KOPT-K1 (cell line): ENCODE data around the gene THYN1.
"Not testable (repeated sequence)": the region's sequence is repeated elsewhere in the genome, so short reads cannot be mapped to it uniquely, and the experiment has no call there.

Source experiments
- H3K27ac ChIP-seq: fragments of 200-600 bp; sonication (generic); 2 replicates; pipeline ENCODE4 v1.5.1; 2016; ENCODE audit warnings: antibody characterized with exemption, mild to moderate bottlenecking, low read depth, low read length; ENCODE audit not compliant: poor library complexity, severe bottlenecking
- H3K36me3 ChIP-seq: fragments of 200-600 bp; sonication (generic); 2 replicates; pipeline ENCODE4 v1.5.1; 2017; ENCODE audit warnings: antibody characterized with exemption, mild to moderate bottlenecking, low read length, moderate library complexity; ENCODE audit not compliant: insufficient read depth
- H3K9me3 ChIP-seq: fragments of 200-600 bp; sonication (generic); 2 replicates; pipeline ENCODE4 v1.5.1; 2017; ENCODE audit warnings: antibody characterized with exemption, low read length, mild to moderate bottlenecking; ENCODE audit not compliant: insufficient read depth, poor library complexity, severe bottlenecking

Gene THYN1

GRCh38 chr11:134264966-134265764 lies 12.0 kb upstream of the THYN1 start:
- peaks cover 38% of the 10 kb centered on the region for H3K36me3 ChIP-seq
- H3K27ac ChIP-seq = no peak overlapping the region

GRCh38 chr11:134261626-134262488 lies 8.7 kb upstream of the THYN1 start:
- no peaks in the 10 kb centered on the region for H3K9me3 ChIP-seq
- H3K36me3 ChIP-seq = peaks cover 64% of the 10 kb centered on the region
- H3K27ac ChIP-seq = no peak overlapping the region

More at GRCh38 chr11:134264966-134265764, 12.0 kb upstream of the THYN1 start:
- no peaks in the 10 kb centered on the region for H3K9me3 ChIP-seq

GRCh38 chr11:134260983-134261382 lies 7.8 kb upstream of the THYN1 start:
- Histone ChIP-seq H3K36me3 (peaks cover 66% of the 10 kb centered on the region), H3K27ac (no peak overlapping the region), H3K9me3 (no peaks in the 10 kb centered on the region)

GRCh38 chr11:134260503-134260902 lies 7.4 kb upstream of the THYN1 start:
- peak overlapping the region; percentile 39 for H3K27ac ChIP-seq
- H3K36me3 ChIP-seq = peaks cover 66% of the 10 kb centered on the region
- H3K9me3 ChIP-seq = no peaks in the 10 kb centered on the region

GRCh38 chr11:134258577-134258976 lies 5.4 kb upstream of the THYN1 start:
- H3K9me3 ChIP-seq = no peaks in the 10 kb centered on the region
- H3K36me3 ChIP-seq = peaks cover 56% of the 10 kb centered on the region
- no peak overlapping the region for H3K27ac ChIP-seq

GRCh38 chr11:134257101-134257500 lies 3.9 kb upstream of the THYN1 start:
- Histone ChIP-seq H3K27ac (no peak overlapping the region), H3K9me3 (no peaks in the 10 kb centered on the region), H3K36me3 (peaks cover 42% of the 10 kb centered on the region)

- not testable (repeated sequence) for H3K27ac ChIP-seq, H3K9me3 ChIP-seq
- H3K36me3 ChIP-seq = peaks cover 42% of the 10 kb centered on the region
Measured at GRCh38 chr11:134255184-134255561, 2.0 kb upstream of the THYN1 start.

GRCh38 chr11:134254433-134255183 lies 1.5 kb upstream of the THYN1 start:
- Histone ChIP-seq H3K27ac (no peak overlapping the region), H3K9me3 (no peaks in the 10 kb centered on the region), H3K36me3 (peaks cover 43% of the 10 kb centered on the region)

- Histone ChIP-seq H3K36me3 (peaks cover 46% of the 10 kb centered on the region), H3K27ac (peak overlapping the region; percentile 67)
Measured at GRCh38 chr11:134252346-134253187, 585 bp downstream of the THYN1 start.

GRCh38 chr11:134250675-134251074 lies 2.5 kb downstream of the THYN1 start:
- H3K27ac ChIP-seq = no peak overlapping the region
- H3K36me3 ChIP-seq = peaks cover 59% of the 10 kb centered on the region
- no peaks in the 10 kb centered on the region for H3K9me3 ChIP-seq

More at GRCh38 chr11:134252346-134253187, 585 bp downstream of the THYN1 start:
- H3K9me3 ChIP-seq = no peaks in the 10 kb centered on the region

- H3K9me3 ChIP-seq = no peaks in the 10 kb centered on the region
- H3K27ac ChIP-seq = no peak overlapping the region
- H3K36me3 ChIP-seq = peaks cover 63% of the 10 kb centered on the region
Measured at GRCh38 chr11:134250246-134250645, 2.9 kb downstream of the THYN1 start.

GRCh38 chr11:134248910-134249480 lies 4.2 kb downstream of the THYN1 start:
- Histone ChIP-seq H3K9me3 (no peaks in the 10 kb centered on the region), H3K36me3 (peaks cover 75% of the 10 kb centered on the region), H3K27ac (no peak overlapping the region)

GRCh38 chr11:134246678-134247077 lies 6.5 kb downstream of the THYN1 start:
- Histone ChIP-seq H3K36me3 (peaks cover 99% of the 10 kb centered on the region), H3K27ac (no peak overlapping the region), H3K9me3 (no peaks in the 10 kb centered on the region)

GRCh38 chr11:134246100-134246499 lies 7.1 kb downstream of the THYN1 start:
- Histone ChIP-seq H3K9me3 (no peaks in the 10 kb centered on the region), H3K27ac (no peak overlapping the region), H3K36me3 (peaks cover 100% of the 10 kb centered on the region)
